ENCODE data around the gene UGT1A9.

The UGT1A9 gene

DNA sequence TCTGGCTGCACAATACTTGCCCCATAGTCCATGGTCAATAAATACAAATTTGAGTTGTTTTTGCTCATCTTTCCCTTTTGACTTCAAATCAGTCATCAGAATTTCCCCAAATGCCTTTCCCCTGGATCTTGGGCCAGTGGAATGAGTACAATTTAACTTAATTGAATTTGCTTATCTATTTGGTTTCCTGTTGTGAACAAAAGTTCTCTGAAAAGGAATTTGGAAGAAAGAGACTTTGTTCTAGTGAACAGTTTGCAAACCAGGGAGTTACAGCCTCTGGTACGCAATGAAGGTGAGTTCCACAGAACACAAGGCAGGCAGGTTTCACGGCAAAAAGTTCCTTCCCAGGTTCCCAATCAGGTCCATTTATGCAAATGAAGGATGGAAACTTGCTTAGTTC lies 87.2 kb downstream of the UGT1A9 start:
- DNase-seq (ENCODE audit: low read depth in 2 of 2), result no peak

GRCh38 chr2:233760043-233760442 lies 88.3 kb downstream of the UGT1A9 start, which contains the start of gene UGT1A1:
Gene UGT1A1 (plus strand): TSS chr2:233760270. CDS start chr2:233760288, 18 bp downstream.
- no peak for DNase-seq (ENCODE audit: low read depth in 2 of 2)

DNA sequence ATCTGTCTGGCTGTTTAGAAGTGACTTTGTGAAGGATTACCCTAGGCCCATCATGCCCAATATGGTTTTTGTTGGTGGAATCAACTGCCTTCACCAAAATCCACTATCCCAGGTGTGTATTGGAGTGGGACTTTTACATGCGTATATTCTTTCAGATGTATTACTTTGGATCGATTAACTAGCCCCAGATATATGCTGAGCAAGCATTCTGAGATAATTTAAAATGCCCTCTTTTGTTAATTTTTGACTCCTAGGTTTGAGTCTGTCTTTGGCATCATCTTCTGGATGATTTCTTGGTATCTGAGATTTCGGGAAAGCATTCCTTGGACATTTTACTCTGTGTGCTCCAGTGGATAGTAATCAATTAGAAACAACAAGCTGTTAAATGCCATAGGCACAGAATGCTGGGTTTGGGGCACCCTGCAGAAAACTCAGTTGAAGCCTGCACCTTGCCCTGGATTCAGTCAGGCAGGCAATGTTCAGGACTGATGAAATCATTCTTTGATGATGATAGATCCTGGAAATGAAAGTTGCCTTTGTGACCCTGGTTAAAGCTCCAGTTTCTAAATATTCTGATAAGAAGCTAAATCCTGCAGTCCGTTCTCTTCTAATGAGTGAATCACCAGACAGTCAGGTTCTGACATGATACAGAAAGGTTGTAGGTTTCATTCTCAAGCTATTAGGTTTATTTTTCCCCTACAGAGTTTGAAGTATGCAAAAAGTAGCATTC lies 89.5 kb downstream of the UGT1A9 start:
- DNase-seq (ENCODE audit: low read depth in 2 of 2), result no peak

GRCh38 chr2:233764264-233764663 lies 92.6 kb downstream of the UGT1A9 start:
- no peak for DNase-seq (ENCODE audit: low read depth in 2 of 2)

DNA sequence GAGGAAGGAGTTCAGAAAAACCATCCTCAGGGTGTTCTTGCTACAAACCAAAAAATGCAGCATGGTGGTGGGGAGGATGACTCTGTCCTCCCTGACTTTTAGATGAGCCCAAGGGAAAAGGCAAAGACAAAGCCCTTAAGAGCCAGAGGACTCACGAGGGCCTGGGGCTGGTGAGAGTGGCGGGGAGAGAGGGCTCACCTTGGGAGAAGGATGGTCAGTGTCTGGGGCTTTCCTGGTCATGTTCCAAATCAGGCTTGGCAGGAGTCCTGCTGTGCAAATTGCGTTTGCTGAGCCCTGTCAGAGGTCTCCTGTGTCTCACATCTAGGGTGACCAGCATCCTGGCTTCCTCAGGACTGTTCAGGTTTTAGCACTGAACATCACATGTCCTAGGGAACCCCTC lies 93.1 kb downstream of the UGT1A9 start:
- DNase-seq (ENCODE audit: low read depth in 2 of 2), result no peak

GRCh38 chr2:233766416-233766815 lies 94.7 kb downstream of the UGT1A9 start:
- no peak for DNase-seq (ENCODE audit: low read depth in 2 of 2)

DNA sequence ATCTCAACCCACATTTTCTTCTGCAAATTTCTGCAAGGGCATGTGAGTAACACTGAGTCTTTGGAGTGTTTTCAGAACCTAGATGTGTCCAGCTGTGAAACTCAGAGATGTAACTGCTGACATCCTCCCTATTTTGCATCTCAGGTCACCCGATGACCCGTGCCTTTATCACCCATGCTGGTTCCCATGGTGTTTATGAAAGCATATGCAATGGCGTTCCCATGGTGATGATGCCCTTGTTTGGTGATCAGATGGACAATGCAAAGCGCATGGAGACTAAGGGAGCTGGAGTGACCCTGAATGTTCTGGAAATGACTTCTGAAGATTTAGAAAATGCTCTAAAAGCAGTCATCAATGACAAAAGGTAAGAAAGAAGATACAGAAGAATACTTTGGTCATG lies 96.4 kb downstream of the UGT1A9 start:
- no peak for DNase-seq (ENCODE audit: low read depth in 2 of 2)

DNA sequence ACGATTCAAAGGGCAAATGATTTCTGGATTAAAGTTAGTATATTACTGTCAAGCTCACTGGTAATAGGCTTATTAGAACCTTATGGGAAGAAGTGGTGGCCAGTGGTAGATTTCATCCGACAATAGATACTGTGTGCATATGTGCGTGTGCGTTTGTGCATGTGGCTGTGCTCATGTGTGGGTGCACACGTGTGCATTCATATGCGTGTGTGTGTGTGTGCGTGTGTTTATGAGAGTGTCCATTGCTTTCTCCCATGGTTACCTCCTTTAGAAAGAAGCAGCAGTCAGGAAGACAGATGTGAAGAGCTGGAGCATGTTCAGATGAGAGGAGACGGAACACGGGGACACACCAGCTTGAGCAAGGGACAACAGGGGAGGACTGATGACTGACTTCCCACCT lies 97.6 kb downstream of the UGT1A9 start:
- DNase-seq (ENCODE audit: low read depth in 2 of 2), result no peak

GRCh38 chr2:233772153-233772552 lies 100.5 kb downstream of the UGT1A9 start:
- DNase-seq (ENCODE audit: low read depth in 2 of 2), result no peak

GRCh38 chr2:233772583-233772982 lies 100.9 kb downstream of the UGT1A9 start:
- DNase-seq (ENCODE audit: low read depth in 2 of 2), result no peak

DNA sequence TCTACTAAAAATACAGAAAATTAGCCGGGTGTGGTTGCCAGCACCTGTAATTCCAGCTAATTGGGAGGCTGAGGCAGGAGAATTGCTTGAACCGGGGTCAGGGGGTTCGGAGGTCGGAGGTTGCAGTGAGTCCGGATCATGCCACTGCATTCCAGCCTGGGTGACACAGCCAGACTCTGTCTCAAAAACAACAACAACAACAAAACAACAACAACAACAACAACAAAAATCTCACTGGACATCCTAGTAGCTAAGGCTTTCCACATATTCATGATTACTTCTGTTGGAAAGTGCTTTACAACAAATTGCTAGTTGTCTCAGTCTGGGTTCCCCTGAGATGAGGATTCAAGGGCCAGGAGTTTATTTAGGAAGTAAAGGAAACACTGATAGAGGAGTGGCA lies 102.2 kb downstream of the UGT1A9 start:
- no peak for DNase-seq (ENCODE audit: low read depth in 2 of 2)

DNA sequence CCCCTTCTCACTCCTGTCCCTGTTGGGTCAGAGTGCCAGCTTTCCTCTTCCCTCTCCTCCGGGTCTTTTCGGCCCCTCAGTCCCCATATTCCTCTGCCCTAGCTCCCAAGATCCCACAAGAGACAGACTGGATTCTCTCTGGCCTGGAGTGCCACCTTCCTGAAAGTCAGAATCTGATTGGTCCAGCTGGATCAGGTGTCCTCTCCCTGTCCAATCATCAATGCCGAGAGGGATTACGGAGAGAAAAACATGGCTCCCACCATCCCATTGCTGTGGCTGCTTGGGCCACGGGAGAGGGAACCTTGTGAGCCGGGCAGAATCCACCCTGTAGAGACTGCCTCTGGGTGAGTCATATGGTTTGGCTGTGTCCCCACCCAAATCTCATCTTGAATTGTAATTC lies 103.7 kb downstream of the UGT1A9 start:
- no peak for DNase-seq (ENCODE audit: low read depth in 2 of 2)

DNA sequence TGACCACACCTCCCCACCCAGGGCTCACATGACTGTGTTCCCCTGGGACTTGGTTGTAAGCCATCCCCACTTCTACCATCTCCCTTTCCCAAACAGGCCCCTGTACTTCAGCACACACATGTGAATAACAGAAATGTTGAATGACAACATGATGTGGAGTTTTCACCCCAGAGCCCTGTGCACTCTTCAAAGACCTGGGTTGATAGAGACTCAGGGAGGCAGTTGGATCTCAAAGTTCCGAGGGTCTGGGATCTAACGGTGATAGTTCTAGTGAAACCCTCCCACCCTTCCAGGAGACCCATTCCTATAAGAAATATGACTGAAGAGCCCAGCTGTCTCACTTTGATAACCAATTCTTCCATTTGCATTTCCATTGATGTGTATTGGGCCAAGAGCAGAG lies 106.3 kb downstream of the UGT1A9 start, which contains the start of gene MROH2A:
Gene MROH2A (plus strand): TSS at position 301 of the 400 bp plus-strand sequence. CDS start 1,029 bp downstream, outside the sequence.
- no peak for DNase-seq (ENCODE audit: low read depth in 2 of 2)

DNA sequence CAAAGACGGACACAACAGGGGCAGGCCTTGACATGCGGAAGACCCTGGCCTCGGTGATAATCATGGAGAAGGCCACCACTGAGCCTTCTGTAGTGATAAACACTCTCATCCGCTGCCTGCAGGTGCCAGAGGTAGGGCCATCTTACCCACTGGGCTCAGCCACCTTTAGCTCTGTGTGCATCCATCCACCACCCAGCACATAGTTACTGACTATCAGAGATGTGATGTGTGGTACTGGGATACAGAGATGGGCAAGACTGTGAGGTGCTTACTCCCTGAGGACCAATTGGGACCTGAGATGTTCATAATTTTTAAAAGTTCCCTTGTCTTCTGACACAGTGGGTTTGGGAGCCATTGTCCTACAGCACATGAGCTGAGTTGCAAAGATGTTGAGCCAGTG lies 108.0 kb downstream of the UGT1A9 start:
- no peak for DNase-seq (ENCODE audit: low read depth in 2 of 2)

GRCh38 chr2:233780771-233781170 lies 109.1 kb downstream of the UGT1A9 start:
- DNase-seq (ENCODE audit: low read depth in 2 of 2), result no peak

DNA sequence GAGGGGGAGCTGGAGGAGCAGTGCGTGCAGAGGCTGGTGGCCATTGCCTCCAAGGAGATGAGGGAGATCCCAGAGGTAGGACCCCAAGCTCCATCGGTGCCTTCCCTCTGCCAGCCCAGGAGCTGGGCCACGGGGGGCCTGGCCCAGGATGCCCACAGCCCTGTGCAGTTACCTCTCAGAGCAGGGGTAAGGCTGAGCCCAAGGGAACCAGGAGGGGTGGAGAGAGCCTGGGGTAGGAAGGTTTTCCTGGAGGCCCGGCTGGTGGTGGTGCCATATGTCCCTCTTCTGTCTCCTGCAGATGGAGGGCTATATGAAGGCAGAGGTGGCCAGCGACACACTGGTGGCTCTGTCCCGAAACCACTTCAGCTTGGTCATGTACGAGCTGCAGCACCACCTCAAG lies 117.9 kb downstream of the UGT1A9 start:
- DNase-seq (ENCODE audit: low read depth in 2 of 2), result no peak

DNA sequence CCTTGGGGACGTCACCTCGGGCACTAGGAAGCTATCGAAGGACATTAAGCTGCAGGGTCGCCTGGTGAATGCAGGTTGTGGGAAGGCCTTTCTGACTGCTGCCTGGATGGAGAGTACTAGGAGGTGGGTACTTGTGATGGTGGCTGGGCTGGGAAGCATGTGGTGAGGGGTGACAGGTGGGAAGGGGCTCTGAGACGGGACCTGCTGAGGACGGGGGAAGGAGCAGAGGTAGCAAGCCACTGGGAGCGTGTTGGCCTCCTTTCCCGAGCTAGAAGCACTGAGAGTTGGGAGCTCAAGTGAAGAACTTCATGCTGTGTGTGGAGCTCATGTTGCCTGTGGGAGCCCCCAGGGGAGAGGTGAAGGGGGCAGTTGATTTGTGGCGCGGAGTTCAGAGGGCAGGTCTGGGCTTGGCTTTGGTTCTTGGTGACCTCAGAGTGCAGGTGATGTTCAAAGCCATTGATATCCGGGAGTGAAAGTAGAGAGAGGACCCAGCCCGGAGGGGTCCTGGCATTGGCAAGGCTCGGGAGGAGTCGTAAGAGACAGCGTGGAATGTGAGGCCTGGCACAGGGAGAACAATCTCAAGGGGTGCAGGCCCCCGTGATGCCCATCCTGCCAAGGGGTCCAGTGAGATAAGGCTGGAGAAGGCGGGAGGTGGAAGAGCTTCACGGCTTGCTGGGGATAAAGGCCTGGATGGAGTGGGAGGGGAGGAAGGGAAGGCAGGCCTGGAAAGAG lies 119.6 kb downstream of the UGT1A9 start:
- DNase-seq (ENCODE audit: low read depth in 2 of 2), result no peak

DNA sequence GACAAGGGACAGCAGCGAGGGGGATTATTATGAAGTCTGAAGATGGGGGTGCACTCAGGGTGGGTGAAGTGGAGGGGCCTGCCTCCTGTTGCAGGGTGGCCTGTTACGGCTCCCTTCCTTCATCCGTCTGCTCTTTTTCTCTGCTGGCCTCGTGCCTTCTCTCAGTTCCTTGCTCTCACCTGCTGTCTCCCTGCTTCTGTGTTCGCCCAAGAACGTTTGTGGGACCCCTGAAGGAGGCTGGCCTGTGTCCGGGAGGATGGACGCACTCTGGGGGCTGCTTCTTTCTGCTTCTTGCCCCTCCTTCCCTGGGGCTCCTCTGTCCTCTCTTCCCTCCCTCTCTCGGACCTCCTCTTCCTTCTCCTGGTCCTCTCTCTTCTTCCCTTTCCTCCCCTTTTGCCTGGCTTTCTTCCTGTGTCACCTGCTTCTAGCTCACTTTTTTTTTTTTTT lies 120.2 kb downstream of the UGT1A9 start:
- DNase-seq (ENCODE audit: low read depth in 2 of 2), result no peak

GRCh38 chr2:233792720-233793119 lies 121.0 kb downstream of the UGT1A9 start:
- no peak for DNase-seq (ENCODE audit: low read depth in 2 of 2)

DNA sequence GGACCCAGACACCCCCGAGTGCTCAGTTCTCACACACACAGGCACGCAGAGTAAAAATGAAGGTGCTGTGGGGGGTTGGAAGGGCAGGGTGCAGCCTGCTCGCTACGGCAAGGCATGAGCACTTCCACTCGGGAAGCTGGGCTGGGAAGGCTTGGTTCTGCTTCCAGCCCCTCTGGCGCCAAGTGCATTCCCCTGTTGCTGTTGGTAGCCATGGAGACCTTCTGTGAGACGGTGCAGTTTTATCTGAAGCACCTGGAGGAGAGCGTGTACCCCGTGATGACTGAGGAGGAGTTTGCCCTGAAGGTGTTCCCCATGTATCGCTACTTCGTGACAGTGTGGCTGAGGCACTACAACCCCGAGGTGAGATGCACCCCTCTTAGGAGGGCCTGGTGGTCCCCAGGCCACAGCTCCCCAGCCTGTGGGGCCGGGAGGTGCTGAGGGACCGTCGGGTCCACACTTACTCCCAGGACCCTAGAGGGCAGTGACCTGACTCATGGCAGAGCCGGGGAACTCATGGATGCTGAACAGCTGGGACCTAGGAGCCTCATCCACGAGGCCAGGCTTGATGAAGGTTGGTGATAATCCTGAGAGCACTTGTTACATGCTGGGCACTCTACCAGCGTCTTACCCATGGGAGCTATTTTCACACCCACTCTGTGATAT lies 121.9 kb downstream of the UGT1A9 start:
- no peak for DNase-seq (ENCODE audit: low read depth in 2 of 2)

GRCh38 chr2:233794128-233794658 lies 122.5 kb downstream of the UGT1A9 start:
- DNase-seq (ENCODE audit: low read depth in 2 of 2), result no peak

- DNase-seq (ENCODE audit: low read depth in 2 of 2), result no peak
Measured at GRCh38 chr2:233795735-233796171, 124.1 kb downstream of the UGT1A9 start.

Measured in stimulated activated CD8-positive, alpha-beta memory T cell treated with anti-CD3 and anti-CD28 coated beads, Interleukin-15, amount 100 ng/mL, for 48 hours (primary cell).